Cardiac muscle cell (in vitro differentiated cells and primary cell): ENCODE results near the gene MAPK10. TPM values are rescaled to one million over a fixed set of nuclear protein-coding genes. Genes with fewer than 3 reads are reported as not detected.
A peak's percentile ranks its signal among the peaks of the same experiment; 100 is the strongest.

ENCODE experiments used
- DNase-seq, 2 donors: peaks; one replicate each; pipeline versions ENCODE4 v3.0.0 to v3.0.0-alpha.2; 2010 to 2017; ENCODE audit warnings: low read depth in 1 of 2, low spot score in 1 of 2
- H3K27ac ChIP-seq: fragments of 200-600 bp; sonication (generic); 2 replicates; pipeline ENCODE4 v1.5.1; 2016
- H3K27me3 ChIP-seq: fragments of 200-600 bp; sonication (generic); 2 replicates; pipeline ENCODE4 v1.6.0; 2016; ENCODE audit warnings: control low read depth
- H3K36me3 ChIP-seq: fragments of 200-600 bp; sonication (generic); 2 replicates; pipeline ENCODE4 v1.5.1; 2016; ENCODE audit warnings: control low read depth
- H3K4me1 ChIP-seq: fragments of 200-600 bp; sonication (generic); 2 replicates; pipeline ENCODE4 v1.8.1; 2017; ENCODE audit warnings: low read depth, mild to moderate bottlenecking, mixed run types
- H3K4me3 ChIP-seq: fragments of 200-600 bp; sonication (generic); 2 replicates; pipeline ENCODE4 v1.5.1; 2016; ENCODE audit warnings: mild to moderate bottlenecking
- H3K9me3 ChIP-seq: fragments of 200-600 bp; sonication (generic); 2 replicates; pipeline ENCODE4 v1.5.1; 2017; ENCODE audit warnings: low read depth, mild to moderate bottlenecking, control low read depth
- polyA plus RNA-seq: library from polyadenylated mRNA; unstranded; fragments of >200 nt; fragmentation: Nextera tagmentation; extraction: Ambion mirVana; gene quantifications from 2 replicates; pipeline ENCODE4 v1.2.1, GENCODE V29; 2016
- total RNA-seq: library from RNA; depleted of rRNA; stranded (reverse); fragments of >200 nt; gene quantifications from 2 replicates; pipeline ENCODE4 v1.2.3, GENCODE V29; 2016
- TF ChIP-seq, protein P1 (sequence below): IDR thresholded peaks from 2 replicates; pipeline ENCODE4 v1.5.1; 2012; ENCODE audit warnings: low read depth, mild to moderate bottlenecking, low read length

Gene MAPK10
- total and polyA plus RNA-seq, 2 experiments from 2014 or later, result 13.9 to 22.8 TPM

DNA sequence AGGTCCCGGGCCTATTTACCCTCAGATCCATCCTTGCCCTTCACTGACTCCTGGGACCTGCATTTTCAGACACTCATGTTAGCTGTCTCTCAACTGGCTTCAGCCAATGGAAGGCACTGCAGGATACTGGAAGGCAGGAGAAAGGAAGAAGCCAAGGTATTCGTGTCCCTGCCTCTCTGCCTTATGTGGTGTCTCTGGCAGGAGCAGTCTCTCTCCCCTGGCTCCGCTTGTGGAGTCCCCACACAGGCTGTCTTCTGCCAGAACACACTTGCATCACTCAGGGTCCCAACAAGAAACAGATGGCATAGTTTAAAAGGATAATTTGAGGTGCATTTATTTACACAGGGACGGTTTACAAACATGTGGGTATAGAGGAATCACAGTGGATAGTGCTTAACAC, 21.6 kb upstream of the MAPK10 start:
- H3K4me3 ChIP-seq, result no peak overlapping the region
- H3K27ac ChIP-seq, result no peak overlapping the region
- no peaks in the 10 kb centered on the region for H3K36me3 ChIP-seq
- no peak for DNase-seq
- H3K9me3 ChIP-seq, result no peaks in the 10 kb centered on the region
- H3K4me1 ChIP-seq, result no peaks in the 10 kb centered on the region
- H3K27me3 ChIP-seq, result no peaks in the 10 kb centered on the region
- TF ChIP-seq, protein P1, sequence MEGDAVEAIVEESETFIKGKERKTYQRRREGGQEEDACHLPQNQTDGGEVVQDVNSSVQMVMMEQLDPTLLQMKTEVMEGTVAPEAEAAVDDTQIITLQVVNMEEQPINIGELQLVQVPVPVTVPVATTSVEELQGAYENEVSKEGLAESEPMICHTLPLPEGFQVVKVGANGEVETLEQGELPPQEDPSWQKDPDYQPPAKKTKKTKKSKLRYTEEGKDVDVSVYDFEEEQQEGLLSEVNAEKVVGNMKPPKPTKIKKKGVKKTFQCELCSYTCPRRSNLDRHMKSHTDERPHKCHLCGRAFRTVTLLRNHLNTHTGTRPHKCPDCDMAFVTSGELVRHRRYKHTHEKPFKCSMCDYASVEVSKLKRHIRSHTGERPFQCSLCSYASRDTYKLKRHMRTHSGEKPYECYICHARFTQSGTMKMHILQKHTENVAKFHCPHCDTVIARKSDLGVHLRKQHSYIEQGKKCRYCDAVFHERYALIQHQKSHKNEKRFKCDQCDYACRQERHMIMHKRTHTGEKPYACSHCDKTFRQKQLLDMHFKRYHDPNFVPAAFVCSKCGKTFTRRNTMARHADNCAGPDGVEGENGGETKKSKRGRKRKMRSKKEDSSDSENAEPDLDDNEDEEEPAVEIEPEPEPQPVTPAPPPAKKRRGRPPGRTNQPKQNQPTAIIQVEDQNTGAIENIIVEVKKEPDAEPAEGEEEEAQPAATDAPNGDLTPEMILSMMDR, result no peak

DNA sequence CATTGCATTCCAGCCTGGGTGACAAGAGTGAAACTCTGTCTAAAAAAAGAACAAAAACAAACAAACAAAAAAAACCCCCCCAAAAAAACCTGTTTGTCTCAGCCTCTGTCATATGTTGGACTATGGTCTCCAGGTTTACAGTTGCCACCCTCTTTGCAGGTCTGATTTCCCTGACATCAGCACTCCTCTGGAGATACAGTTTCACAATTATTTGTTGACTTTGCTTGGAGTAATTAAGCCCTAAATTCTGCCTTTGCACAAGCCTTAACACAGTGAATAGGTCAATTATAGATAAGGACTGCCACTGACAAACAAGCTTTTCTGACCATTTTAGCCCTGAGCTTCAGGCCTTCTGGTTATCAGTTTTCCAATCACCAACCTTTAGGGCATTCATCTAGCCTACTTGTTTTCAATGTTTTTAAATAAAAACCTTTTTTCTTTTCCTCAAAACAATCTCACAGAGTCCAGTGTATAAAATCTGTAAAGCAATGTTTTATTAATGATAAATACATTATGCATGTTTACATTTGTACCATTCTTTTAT, 20.4 kb upstream of the MAPK10 start:
- H3K36me3 ChIP-seq, result no peaks in the 10 kb centered on the region
- TF ChIP-seq, protein P1, result no peak
- no peaks in the 10 kb centered on the region for H3K9me3 ChIP-seq
- H3K4me3 ChIP-seq, result no peak overlapping the region
- H3K4me1 ChIP-seq, result no peaks in the 10 kb centered on the region
- H3K27ac ChIP-seq, result no peak overlapping the region
- no peaks in the 10 kb centered on the region for H3K27me3 ChIP-seq
- no peak for DNase-seq

DNA sequence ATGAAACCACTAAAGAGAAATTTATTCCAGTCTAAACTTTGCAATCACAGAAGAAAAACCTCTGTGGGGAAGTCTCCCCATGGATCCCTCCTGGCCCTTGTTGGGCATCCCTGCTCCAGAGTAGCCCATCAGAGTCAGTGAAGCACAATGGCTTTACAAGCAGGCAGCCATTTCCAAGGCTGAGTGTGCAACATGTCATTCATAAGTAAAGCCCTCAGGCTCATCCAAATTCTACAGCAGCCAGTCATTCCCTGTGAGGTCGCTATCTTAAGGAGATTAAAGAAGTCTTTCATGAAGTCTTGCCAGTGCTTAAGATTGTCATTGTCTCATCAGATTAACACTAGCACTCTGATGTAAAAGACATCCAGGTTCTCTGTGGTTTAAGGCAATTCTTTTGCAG, 17.0 kb upstream of the MAPK10 start:
- DNase-seq, result no peak
- Histone ChIP-seq H3K27ac (no peak overlapping the region), H3K9me3 (no peaks in the 10 kb centered on the region), H3K4me3 (no peak overlapping the region), H3K27me3 (no peaks in the 10 kb centered on the region), H3K4me1 (no peaks in the 10 kb centered on the region), H3K36me3 (no peaks in the 10 kb centered on the region)
- TF ChIP-seq, protein P1, result no peak

DNA sequence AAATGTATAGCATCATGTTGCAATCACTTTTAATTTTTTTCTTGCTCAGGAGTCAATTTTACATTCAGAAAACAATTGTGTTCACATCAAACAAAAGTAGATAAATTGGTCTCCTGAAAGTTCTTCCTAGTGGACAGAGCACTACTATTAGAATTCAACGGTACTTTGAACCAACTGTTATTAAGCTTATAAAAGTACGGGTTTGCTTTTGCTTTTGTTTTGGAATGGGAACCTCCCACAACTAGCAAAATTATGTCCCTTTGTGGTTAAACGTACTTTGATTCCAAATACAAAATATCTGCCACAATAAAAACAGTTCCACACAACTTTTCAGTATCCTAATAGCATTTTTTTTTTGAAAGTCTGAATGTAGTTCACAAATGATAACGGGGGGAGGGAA, 8.6 kb upstream of the MAPK10 start:
- Histone ChIP-seq H3K9me3 (no peaks in the 10 kb centered on the region), H3K4me3 (no peak overlapping the region), H3K27ac (no peak overlapping the region), H3K36me3 (no peaks in the 10 kb centered on the region), H3K4me1 (no peaks in the 10 kb centered on the region), H3K27me3 (no peaks in the 10 kb centered on the region)
- TF ChIP-seq, protein P1, result no peak
- no peak for DNase-seq

- Histone ChIP-seq H3K4me3 (no peak overlapping the region), H3K27ac (no peak overlapping the region), H3K27me3 (no peaks in the 10 kb centered on the region), H3K9me3 (no peaks in the 10 kb centered on the region), H3K4me1 (no peaks in the 10 kb centered on the region), H3K36me3 (no peaks in the 10 kb centered on the region)
- DNase-seq, result peak in 1 of 2 donors; percentile 43
- TF ChIP-seq, protein P1, result no peak
Observed at GRCh38 chr4:86367577-86367976, 7.7 kb upstream of the MAPK10 start.

DNA sequence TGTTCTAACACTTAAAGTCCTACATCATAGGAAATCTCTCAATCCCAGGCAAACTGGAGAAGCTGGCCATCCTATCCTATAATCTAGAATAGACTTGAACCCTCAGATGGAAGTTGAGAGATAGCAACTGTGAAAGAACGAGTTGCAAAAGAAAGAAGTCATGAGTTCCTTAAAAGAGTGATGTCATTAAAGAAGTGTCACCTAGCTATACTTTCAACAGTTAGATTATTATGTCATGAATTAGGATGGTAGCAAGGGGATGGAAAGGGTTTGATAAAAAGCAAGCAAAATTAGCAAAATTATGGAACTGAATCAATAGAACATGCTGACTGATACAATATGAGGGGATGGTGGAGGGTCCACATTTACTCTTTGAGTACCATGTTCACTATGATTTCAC, 7.1 kb upstream of the MAPK10 start:
- no peaks in the 10 kb centered on the region for H3K4me1 ChIP-seq
- H3K27me3 ChIP-seq, result no peaks in the 10 kb centered on the region
- TF ChIP-seq, protein P1, result no peak
- no peaks in the 10 kb centered on the region for H3K36me3 ChIP-seq
- no peak overlapping the region for H3K4me3 ChIP-seq
- H3K27ac ChIP-seq, result no peak overlapping the region
- no peak for DNase-seq
- no peaks in the 10 kb centered on the region for H3K9me3 ChIP-seq
